Prostate gland (tissue), 2 donors: Measurements from ENCODE around the gene RAX2. TPM values are rescaled to one million over a fixed set of nuclear protein-coding genes. Genes with fewer than 3 reads are reported as not detected.

Experiments used
- DNase-seq: peaks from one replicate; pipeline ENCODE4 v3.0.0-alpha.2; 2019; ENCODE audit warnings: low spot score
- H3K27ac ChIP-seq, 2 donors: fragments of 200-600 bp; sonication (generic); 2 replicates each; pipeline ENCODE4 v1.5.1; 2017 to 2019
- H3K27me3 ChIP-seq: fragments of 200-600 bp; sonication (generic); replicated peaks from 2 replicates; pipeline ENCODE4 v1.5.1; 2019; ENCODE audit not compliant: insufficient read depth
- H3K36me3 ChIP-seq, 2 donors: fragments of 200-600 bp; sonication (generic); 1 replicate in 1 of 2; 2 replicates in 1 of 2; pipeline versions ENCODE4 v1.5.1 to v1.8.1; 2017 to 2019
- H3K4me1 ChIP-seq: fragments of 200-600 bp; sonication (generic); replicated peaks from 2 replicates; pipeline ENCODE4 v1.5.1; 2019
- H3K4me3 ChIP-seq, 2 donors: fragments of 200-600 bp; sonication (generic); 2 replicates each; pipeline ENCODE4 v1.5.1; 2017 to 2019
- H3K9me3 ChIP-seq: fragments of 200-600 bp; sonication (generic); 2 replicates; pipeline ENCODE4 v1.5.1; 2017
- POLR2A ChIP-seq: fragments of 450-650 bp; IDR thresholded peaks from one replicate; pipeline ENCODE4 v1.6.1; 2016; ENCODE audit warnings: antibody characterized with exemption, mild to moderate bottlenecking
- POLR2AphosphoS5 ChIP-seq: sonication (generic); formaldehyde crosslinking; IDR thresholded peaks from one replicate; pipeline ENCODE4 v1.6.1; 2017; ENCODE audit warnings: antibody characterized with exemption
- WGBS: methylation state at CpG from one replicate; pipeline ENCODE4 v1.1.5; 2018; 5-methylcytosine and 5-hydroxymethylcytosine counted together
- intact Hi-C: fragments of 100-400 bp; cut with DNase I; formaldehyde crosslinking; loops from one replicate; pipeline ENCODE4 v1.14.2; 2022
- total RNA-seq, 2 donors: library from RNA; depleted of rRNA; stranded (reverse); fragments of >200 nt; gene quantifications; one replicate each; pipeline ENCODE4 v1.1.0, GENCODE V29; 2016
- TF ChIP-seq, protein P1 (sequence below), 4 experiments: fragments of 200-600 bp in 2 of 4; fragments of 450-650 bp in 2 of 4; sonication (generic) in 2 of 4; IDR thresholded peaks; 1 replicate in 3 of 4; 2 replicates in 1 of 4; pipeline ENCODE4 v1.5.1; 2016 to 2019; ENCODE audit warnings: antibody characterized with exemption in 4 of 4, mild to moderate bottlenecking in 2 of 4, moderate library complexity in 2 of 4

The RAX2 gene
- total RNA-seq, 2 donors from 2014 or later: not detected

DNA sequence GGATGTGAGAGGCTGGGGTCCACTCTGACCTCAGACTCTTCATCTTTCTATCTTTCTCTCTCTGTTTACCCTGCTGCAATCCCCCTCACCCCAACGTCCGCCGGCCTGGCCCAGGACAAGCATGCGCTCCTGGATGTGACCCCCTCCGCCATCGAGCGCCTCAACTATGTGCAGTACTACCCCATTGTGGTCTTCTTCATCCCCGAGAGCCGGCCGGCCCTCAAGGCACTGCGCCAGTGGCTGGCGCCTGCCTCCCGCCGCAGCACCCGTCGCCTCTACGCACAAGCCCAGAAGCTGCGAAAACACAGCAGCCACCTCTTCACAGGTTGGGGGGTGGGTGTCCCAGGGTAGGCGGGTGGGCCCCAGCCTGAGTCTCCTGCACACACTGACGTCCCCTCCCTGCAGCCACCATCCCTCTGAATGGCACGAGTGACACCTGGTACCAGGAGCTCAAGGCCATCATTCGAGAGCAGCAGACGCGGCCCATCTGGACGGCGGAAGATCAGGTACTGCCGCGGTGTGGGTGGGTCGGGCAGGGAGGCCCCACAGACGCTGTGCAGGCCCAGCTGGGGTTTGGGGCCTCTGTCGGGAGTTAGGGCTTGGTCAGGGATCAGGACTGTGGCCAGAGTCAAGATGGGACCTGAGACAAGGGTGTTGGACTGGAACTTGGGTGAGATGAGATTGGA, 25.5 kb downstream of the RAX2 start:
- no peak for DNase-seq
- Histone ChIP-seq H3K4me3 (no peak overlapping the region), H3K4me1 (no peaks in the 10 kb centered on the region), H3K9me3 (no peaks in the 10 kb centered on the region), H3K36me3 (peaks cover 0 to 9% of the 10 kb centered on the region in 2 donors), H3K27me3 (no peaks in the 10 kb centered on the region), H3K27ac (no peak overlapping the region)
- intact Hi-C loops: no loop called here
- 73% methylated on average over 31 of the region's 31 CpGs for WGBS
- TF ChIP-seq, protein P1, sequence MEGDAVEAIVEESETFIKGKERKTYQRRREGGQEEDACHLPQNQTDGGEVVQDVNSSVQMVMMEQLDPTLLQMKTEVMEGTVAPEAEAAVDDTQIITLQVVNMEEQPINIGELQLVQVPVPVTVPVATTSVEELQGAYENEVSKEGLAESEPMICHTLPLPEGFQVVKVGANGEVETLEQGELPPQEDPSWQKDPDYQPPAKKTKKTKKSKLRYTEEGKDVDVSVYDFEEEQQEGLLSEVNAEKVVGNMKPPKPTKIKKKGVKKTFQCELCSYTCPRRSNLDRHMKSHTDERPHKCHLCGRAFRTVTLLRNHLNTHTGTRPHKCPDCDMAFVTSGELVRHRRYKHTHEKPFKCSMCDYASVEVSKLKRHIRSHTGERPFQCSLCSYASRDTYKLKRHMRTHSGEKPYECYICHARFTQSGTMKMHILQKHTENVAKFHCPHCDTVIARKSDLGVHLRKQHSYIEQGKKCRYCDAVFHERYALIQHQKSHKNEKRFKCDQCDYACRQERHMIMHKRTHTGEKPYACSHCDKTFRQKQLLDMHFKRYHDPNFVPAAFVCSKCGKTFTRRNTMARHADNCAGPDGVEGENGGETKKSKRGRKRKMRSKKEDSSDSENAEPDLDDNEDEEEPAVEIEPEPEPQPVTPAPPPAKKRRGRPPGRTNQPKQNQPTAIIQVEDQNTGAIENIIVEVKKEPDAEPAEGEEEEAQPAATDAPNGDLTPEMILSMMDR (IDR thresholded peaks at IDR 0.05): no peak
- TF ChIP-seq POLR2AphosphoS5 (no peak), POLR2A (no peak)

DNA sequence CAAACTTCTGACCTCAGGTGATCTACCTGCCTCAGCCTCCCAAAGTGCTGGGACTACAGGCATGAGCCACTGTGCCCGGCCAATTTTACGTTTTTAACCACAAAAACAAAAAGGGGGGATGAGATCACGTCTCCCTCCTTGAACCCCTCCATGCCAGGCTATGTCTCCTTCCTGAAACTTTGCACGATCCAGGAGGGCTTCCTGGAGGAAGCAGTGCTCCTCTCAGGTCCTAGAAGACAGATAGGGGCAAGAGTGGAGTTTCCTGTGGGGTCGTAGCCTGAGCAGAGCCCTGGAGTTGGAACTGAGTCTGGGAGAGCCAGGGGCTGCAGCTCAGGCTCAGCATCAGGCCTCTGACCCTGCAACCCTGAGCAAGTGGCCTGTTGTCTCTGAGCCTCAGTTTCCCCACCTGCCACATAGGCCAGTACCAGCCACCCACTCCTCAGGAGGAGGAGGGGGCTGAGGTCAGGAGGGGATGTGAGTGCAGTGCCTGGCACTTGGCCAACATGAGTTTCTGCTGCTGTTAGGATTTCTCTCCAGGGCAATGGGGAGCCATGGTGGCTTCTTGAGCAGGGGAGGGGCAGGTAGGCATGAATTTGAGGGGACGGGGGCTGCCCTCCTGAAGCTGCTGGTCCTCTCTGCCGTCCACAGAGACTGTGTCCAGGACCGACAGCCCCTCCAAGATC, 26.5 kb downstream of the RAX2 start:
- intact Hi-C loops: no loop called here
- WGBS: 66% methylated on average over 8 of the region's 8 CpGs
- Histone ChIP-seq H3K27ac (no peak overlapping the region), H3K27me3 (no peaks in the 10 kb centered on the region), H3K4me3 (no peak overlapping the region), H3K9me3 (no peaks in the 10 kb centered on the region), H3K4me1 (no peaks in the 10 kb centered on the region), H3K36me3 (peaks cover 0 to 5% of the 10 kb centered on the region in 2 donors)
- TF ChIP-seq, protein P1 (IDR thresholded peaks at IDR 0.05): no peak
- TF ChIP-seq POLR2AphosphoS5: no peak
- TF ChIP-seq POLR2A: no peak
- DNase-seq: no peak

DNA sequence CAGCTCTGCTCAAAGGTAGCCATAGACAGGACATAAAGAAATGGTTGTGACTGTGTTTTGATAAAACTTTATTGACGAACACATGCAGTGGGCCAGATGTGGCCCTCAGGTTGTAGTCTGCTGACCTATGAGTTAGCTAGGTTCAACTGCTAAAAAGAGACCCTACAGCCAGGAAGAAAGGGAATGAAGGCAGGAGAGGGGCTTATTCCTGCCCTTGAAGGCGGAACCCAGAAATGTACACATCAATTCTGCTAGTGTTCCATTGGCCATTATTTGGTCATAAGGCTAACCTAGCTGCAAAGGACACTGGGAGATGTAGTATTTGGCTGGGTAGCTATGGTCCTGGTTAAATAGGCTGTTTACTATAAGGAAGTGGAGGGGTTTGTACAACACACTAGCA, 28.5 kb downstream of the RAX2 start:
- no peak overlapping the region for H3K4me3 ChIP-seq
- no peaks in the 10 kb centered on the region for H3K27me3 ChIP-seq
- no peaks in the 10 kb centered on the region for H3K9me3 ChIP-seq
- no peak for DNase-seq
- no peaks in the 10 kb centered on the region for H3K4me1 ChIP-seq
- H3K27ac ChIP-seq: no peak overlapping the region
- WGBS: 96% methylated on average over 2 of the region's 2 CpGs
- intact Hi-C loops: no loop called here
- H3K36me3 ChIP-seq: no peaks in the 10 kb centered on the region
- TF ChIP-seq, protein P1 (IDR thresholded peaks at IDR 0.05): no peak
- TF ChIP-seq POLR2AphosphoS5: no peak
- no peak for TF ChIP-seq POLR2A

DNA sequence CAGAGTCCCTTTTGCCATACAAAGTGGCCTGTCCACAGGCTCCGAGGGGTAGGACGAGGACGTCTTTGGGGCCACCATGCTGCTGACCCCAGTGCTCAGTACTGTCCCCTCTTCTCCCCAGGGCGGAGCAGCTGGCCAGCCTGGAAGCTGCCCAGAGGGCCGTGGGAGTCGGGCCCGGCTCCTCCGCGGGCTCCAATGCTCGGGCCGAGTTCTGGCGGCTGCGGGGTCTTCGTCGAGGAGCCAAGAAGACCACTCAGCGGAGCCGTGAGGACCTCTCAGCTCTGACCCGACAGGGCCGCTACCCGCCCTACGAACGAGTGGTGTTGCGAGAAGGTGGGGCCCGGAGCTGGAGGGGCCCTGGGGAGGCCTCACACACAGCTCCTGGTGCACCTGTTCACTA, 31.6 kb downstream of the RAX2 start:
- 94% methylated on average over 22 of the region's 24 CpGs for WGBS
- H3K9me3 ChIP-seq: no peaks in the 10 kb centered on the region
- no peaks in the 10 kb centered on the region for H3K4me1 ChIP-seq
- no peak overlapping the region for H3K27ac ChIP-seq
- intact Hi-C loops: no loop called here
- no peak overlapping the region for H3K4me3 ChIP-seq
- DNase-seq: no peak
- no peak for TF ChIP-seq POLR2A
- no peaks in the 10 kb centered on the region for H3K27me3 ChIP-seq
- no peaks in the 10 kb centered on the region for H3K36me3 ChIP-seq

DNA sequence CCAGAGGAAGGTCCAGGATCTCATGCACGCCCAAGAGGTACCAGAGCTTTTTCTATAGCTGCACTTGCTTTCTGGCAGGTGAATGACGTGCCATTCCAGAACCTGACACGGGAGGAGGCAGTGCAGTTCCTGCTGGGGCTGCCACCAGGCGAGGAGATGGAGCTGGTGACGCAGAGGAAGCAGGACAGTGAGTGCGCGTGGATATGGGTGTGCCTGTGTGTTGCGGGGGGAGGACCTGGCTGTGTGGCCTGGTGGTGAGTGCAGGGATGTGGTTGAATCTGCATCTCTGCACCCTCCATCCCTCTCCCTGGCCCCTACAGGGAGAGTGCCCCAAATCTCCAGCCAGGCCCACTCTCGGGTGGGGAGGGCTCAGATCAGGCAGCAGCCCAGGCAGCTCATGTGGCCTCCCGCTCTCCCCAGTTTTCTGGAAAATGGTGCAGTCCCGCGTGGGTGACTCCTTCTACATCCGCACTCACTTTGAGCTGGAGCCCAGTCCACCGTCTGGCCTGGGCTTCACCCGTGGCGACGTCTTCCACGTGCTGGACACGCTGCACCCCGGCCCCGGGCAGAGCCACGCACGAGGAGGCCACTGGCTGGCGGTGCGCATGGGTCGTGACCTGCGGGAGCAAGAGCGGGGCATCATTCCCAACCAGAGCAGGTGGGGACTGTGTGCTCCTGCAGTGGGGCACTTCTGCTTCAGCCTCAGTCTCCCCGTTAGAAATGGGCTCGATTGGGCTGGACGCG, 33.4 kb downstream of the RAX2 start:
- H3K9me3 ChIP-seq: no peaks in the 10 kb centered on the region
- TF ChIP-seq POLR2AphosphoS5 (no peak), POLR2A (no peak)
- TF ChIP-seq, protein P1 (IDR thresholded peaks at IDR 0.05): no peak
- intact Hi-C loops: no loop called here
- no peaks in the 10 kb centered on the region for H3K36me3 ChIP-seq
- H3K27me3 ChIP-seq: no peaks in the 10 kb centered on the region
- no peak overlapping the region for H3K27ac ChIP-seq
- H3K4me3 ChIP-seq: no peak overlapping the region
- WGBS: 92% methylated on average over 32 of the region's 32 CpGs
- DNase-seq: no peak
- H3K4me1 ChIP-seq: no peaks in the 10 kb centered on the region
